ENCODE results near the gene SRP14. TPM values are rescaled to one million over a fixed set of nuclear protein-coding genes. Genes with fewer than 3 reads are reported as not detected.
"Not testable (repeated sequence)": the region's sequence is repeated elsewhere in the genome, so short reads cannot be mapped to it uniquely, and the experiment has no call there.

The SRP14 gene
- total RNA-seq, 1 experiment from 2014 or later: 330 TPM

GRCh38 chr15:40031300-40031699 lies 7.7 kb downstream of the SRP14 start:
- DNase-seq (ENCODE audit: low read depth): no peak

GRCh38 chr15:40029979-40030893 lies 8.7 kb downstream of the SRP14 start:
- DNase-seq (ENCODE audit: low read depth): no peak

- DNase-seq (ENCODE audit: low read depth): no peak
These were observed 10.1 kb downstream of the SRP14 start for GRCh38 chr15:40028853-40029252.

- no peak for DNase-seq (ENCODE audit: low read depth)
These were observed 10.8 kb downstream of the SRP14 start for GRCh38 chr15:40028193-40028592.

DNA sequence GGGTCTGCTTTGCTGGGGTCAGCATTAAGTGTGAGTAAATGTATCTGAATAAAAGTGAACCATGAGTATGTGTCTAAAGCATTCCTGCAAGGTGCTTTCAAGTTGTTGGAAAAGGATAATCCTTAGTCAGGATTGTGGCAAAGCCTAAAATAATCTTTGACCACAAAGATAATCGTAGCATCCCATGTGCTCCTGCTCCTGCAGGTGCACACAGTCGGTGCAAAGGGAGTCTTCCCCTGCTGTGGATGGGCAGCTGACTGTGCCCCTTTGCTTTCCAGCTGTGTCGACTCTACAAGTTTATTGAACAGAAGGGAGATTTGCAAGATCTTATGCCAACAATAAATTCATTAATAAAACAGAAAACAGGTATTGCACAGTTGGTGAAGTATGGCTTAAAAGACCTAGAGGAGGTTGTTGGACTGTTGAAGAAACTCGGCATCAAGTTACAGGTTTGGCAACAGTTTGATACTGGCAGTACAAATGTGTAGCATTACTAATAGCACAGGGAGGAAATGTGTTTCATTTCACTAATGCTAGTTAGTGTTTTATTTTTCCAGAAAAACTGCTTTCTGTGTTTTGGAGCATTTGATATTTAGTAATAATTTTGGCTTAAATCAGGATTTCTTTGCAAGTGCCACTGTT lies 22.6 kb downstream of the SRP14 start:
- DNase-seq (ENCODE audit: low read depth): no peak

DNA sequence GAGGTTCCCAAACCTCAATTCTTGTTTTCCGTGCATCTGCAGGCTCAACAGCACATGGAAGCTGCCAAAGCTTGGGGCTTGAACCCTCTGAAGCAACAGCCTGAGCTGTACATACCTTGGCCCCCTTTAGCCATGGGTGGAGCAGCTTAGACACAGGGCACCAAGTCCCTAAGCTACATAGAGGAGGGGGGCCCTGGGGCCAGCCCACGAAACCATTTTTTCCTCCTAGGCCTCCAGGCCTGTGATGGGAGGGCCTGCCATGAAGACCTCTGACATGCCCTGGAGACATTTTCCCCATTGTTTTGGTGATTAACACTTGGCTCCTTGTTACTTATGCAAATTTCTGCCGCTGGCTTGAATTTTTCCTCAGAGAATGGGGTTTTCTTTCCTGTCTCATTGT lies 24.6 kb downstream of the SRP14 start:
- DNase-seq (ENCODE audit: low read depth): no peak

GRCh38 chr15:40013372-40013771 lies 25.6 kb downstream of the SRP14 start:
- DNase-seq (ENCODE audit: low read depth): not testable (repeated sequence)

GRCh38 chr15:40011303-40011702 lies 27.7 kb downstream of the SRP14 start:
- DNase-seq (ENCODE audit: low read depth): no peak

- DNase-seq (ENCODE audit: low read depth): no peak
These were observed 28.3 kb downstream of the SRP14 start for GRCh38 chr15:40010686-40011085.

DNA sequence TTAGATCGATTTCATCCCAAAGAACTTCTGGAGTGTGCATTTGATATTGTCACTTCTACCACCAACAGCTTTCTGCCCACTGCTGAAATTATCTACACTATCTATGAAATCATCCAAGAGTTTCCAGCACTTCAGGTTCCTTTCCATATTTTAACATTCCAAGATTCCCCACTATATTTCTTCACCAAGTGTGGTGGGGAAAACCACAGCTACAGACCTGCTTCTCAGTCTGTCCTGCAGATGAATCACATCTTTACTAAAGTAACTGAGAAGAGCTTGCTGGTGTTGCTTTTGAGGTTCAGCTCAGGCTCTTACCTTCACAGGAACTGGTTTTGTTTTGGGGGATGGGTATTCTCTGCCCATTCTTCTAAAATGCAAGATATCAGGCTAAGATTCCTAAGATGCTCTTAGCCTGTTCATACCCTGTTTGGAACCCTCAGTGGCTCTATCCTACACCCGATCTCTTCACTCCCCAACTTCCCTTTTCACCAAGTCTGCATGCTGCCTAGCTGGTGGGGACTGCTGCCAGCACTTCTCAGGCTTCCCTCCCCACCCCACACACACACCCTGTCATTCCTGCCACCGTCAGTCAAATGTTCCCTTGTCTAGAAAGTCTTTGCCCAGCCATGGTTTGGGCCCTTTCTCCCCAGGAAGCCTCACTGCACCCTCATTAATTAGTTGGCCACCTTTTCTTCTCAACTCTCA lies 30.8 kb downstream of the SRP14 start:
- no peak for DNase-seq (ENCODE audit: low read depth)

DNA sequence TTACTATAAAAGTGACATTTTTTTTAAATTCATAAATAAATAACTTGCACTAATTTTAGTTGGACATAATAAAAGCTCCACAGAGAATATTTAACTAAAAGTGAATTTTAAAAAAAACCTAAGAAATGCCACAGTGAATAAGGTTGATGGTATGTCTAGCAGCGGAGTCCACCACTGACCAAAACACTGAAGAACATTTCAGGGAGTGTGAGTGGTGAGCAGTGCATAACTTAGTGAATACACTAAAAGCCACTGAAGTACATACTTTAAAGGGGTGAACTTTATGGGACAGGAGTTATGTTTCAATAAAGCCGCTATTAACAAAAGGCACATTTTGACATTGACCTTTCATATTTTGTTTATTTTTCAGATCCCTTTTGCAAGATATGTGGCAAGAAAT lies 32.3 kb downstream of the SRP14 start:
- DNase-seq (ENCODE audit: low read depth): no peak

- DNase-seq (ENCODE audit: low read depth): no peak
These were observed 33.0 kb downstream of the SRP14 start for GRCh38 chr15:40006003-40006402.

DNA sequence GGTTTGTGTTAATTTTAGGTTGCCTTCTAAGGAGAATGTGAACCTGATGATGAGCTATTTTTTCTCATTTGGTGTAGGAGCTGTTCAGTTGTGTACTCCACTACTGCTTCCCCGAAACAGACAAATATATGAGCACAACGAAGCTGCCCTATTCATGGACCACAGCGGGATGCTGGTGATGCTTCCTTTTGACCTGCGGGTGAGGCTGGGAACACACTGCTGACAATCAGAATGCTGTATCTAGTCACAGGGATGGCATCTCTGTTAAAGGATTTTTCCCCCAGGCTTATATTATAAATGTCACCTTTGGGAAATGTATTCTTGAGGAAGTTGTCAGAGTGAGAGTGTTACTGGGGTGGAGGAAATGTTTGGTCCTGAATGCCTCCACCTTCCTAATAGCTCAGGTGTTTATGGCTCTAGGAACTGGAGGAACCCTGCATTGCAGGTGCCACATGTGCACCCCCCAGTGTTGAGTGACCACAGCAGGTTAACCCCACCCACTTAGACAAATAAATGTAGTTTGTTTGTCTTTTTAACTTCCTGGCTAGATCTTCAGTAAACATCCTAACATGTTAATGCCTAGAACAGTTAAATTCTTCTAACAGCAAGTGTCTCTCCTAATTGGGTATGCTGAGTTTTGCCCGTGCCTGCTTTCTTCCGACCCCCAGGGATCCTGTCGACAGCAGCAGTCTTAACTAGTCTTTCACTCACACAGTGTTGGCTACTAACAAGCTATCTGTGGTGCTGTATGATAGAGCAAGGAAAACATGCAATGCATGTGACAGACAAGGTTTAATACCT lies 35.7 kb downstream of the SRP14 start:
- DNase-seq (ENCODE audit: low read depth): no peak

DNA sequence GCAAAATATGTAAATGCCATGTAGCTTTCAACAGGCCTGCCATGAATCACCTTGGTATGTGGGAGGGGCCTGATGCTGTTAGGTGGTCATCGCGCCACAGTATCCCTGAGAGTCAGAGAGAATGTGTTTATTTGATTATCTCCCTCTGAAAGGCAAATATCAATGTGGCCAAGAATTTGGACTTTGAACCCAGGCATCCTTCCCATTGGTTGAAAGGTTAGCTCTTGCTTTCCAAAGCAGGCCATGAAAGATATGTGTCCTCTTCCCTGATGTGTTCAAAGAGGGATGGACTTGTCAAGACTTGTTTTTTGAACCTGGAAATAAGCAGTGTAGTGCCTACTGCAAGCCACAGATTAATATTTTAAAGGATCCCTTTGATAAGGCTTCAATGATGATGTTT lies 36.7 kb downstream of the SRP14 start:
- DNase-seq (ENCODE audit: low read depth): no peak

GRCh38 chr15:39999538-40000200 lies 39.3 kb downstream of the SRP14 start:
- no peak for DNase-seq (ENCODE audit: low read depth)

- DNase-seq (ENCODE audit: low read depth): no peak
These were observed 40.4 kb downstream of the SRP14 start for GRCh38 chr15:39998511-39999077.

DNA sequence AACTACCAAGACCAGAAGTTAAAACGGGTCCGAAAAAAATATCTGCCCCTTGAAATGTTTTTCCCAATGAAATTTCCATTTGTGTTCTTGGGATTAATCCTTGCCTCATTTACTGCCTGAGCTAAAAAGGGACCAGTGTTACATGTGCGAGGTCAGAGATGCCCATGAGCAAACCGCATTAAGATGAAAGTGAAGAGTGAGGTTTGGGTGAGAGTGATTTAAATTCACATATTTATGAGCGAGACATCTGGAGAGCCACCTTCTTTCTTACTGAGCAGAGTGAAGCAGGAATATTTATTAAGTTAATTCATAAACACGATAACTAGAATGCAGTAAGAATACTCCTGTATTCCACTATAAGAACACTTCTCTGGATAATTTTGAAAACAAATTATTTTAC lies 41.3 kb downstream of the SRP14 start:
- DNase-seq (ENCODE audit: low read depth): no peak

DNA sequence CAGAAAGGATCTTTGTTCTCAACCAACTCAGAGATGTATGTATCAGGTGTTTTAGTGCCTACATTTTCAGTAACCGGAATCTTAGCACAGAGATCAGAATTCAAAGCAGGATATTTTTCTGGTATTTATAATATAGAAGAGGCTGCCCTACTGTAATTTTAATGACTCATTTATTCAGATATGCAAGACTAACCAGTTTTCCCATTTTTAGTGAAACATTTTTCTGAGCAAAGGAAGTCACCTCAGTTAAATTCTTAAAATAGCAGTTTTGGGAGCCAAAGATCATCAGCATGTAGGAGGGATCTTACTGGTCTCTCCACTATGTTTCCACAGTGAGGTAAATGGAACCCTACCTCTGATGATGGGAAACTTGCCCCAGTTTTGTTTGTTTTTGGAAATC lies 42.0 kb downstream of the SRP14 start:
- no peak for DNase-seq (ENCODE audit: low read depth)

- not testable (repeated sequence) for DNase-seq (ENCODE audit: low read depth)
These were observed 42.8 kb downstream of the SRP14 start for GRCh38 chr15:39996228-39996627.

DNA sequence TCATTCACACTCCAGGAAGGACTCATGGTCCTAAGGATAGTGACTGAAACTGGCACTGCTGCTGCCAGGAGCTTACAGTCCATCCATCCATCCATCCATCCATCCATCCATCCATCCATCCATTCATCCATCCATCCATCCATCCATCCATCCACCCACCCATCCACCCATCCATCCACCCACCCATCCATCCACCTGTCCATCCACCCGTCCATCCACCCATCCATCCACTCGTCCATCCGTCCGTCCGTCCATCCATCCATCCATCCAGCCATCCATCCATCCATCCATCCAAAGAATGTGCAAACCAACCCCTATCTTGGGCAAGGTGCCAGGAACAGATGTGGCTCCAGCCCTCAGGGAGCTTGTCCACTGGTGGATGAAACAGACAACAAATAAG lies 46.0 kb downstream of the SRP14 start:
- not testable (repeated sequence) for DNase-seq (ENCODE audit: low read depth)
